Measurements from ENCODE around the gene IGF2BP1.
"Not testable (repeated sequence)": the region's sequence is repeated elsewhere in the genome, so short reads cannot be mapped to it uniquely, and the experiment has no call there.

The IGF2BP1 gene

DNA sequence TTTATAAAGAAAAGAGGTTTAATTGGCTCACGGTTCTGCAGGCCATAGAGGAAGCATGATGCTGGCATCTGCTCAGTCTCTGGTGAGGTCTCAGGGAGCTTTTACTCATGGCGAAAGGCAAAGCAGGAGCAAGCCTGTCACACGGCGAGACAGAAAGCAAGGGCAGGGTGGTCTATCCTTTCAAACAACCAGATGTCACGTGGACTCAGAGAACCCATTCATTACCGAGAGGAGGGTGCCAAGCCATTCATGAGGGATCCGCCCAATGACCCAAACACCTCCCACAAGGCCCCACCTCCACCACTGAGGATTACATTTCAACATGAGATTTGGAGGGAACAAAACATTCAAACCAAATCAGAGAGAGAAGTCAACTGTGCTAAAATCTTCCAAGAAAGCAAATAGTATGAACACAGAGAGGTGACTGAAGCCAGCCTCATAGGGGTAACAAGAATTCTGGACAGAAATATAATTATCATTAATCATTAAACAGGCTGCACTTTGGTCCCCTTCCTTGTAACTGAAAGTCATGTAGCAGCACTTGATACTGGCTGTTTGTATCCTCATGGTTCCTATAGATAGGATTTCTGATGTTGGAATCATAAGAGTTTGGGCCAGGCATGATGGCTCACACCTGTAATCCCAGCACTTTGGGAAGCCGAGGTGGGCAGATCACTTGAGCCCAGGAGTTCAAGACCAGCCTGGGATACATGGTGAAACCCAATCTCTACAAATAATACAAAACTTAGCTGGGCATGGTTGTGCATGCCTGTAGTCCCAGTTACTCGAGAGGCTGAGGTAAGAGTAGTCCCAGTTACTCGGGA, 82.9 kb downstream of the IGF2BP1 start:
- Mint-ChIP-seq H3K27me3 (peaks cover 49% of the 10 kb centered on the region), H3K4me1 (no peaks in the 10 kb centered on the region), H3K36me3 (no peaks in the 10 kb centered on the region), H3K27ac (no peak overlapping the region), H3K9me3 (no peaks in the 10 kb centered on the region), H3K4me3 (no peak overlapping the region)
- no peak for ATAC-seq

DNA sequence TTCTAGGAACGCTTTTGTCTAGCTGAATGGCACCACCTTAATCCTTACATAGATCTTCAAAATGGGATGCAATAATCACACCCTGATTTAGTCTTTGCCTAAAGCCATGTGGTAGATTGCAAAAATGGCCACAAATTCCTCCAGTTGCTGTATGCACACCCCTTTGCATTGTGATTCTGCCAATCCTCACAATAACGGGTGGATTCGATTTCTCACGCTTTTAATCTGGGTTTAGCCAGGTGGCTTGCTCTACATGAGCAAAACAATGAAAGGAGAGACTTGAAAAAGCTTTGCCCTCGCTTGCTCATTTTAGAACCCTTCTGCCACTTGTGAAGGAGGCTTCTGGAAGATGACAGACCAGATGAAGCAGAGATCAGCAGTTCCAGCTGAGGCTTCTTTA, 85.0 kb downstream of the IGF2BP1 start:
- ATAC-seq, result no peak
- Mint-ChIP-seq H3K9me3 (no peaks in the 10 kb centered on the region), H3K4me1 (no peaks in the 10 kb centered on the region), H3K4me3 (no peak overlapping the region), H3K27ac (no peak overlapping the region), H3K36me3 (no peaks in the 10 kb centered on the region), H3K27me3 (peaks cover 63% of the 10 kb centered on the region)

DNA sequence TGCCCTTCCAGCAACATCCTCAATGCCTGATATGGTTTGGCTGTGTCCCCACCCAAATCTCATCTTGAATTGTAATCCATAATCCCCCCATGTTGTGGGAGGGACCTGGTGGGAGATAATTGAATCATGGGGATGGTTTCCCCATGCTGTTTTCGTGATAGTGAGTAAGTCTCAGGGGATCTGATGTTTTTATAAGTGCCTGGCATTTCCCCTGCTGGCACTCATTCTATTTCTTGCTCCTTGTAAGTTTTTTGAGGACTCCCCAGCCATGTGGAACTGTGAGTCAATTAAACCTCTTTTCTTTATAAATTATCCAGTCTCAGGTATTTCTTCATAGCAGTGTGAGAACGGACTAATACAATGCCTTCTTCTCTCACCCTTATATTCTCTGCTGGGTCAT, 87.9 kb downstream of the IGF2BP1 start:
- H3K27me3 Mint-ChIP-seq, result peaks cover 57% of the 10 kb centered on the region
- ATAC-seq, H3K36me3 Mint-ChIP-seq, H3K27ac Mint-ChIP-seq, H3K4me3 Mint-ChIP-seq, H3K4me1 Mint-ChIP-seq, H3K9me3 Mint-ChIP-seq: not testable (repeated sequence)

DNA sequence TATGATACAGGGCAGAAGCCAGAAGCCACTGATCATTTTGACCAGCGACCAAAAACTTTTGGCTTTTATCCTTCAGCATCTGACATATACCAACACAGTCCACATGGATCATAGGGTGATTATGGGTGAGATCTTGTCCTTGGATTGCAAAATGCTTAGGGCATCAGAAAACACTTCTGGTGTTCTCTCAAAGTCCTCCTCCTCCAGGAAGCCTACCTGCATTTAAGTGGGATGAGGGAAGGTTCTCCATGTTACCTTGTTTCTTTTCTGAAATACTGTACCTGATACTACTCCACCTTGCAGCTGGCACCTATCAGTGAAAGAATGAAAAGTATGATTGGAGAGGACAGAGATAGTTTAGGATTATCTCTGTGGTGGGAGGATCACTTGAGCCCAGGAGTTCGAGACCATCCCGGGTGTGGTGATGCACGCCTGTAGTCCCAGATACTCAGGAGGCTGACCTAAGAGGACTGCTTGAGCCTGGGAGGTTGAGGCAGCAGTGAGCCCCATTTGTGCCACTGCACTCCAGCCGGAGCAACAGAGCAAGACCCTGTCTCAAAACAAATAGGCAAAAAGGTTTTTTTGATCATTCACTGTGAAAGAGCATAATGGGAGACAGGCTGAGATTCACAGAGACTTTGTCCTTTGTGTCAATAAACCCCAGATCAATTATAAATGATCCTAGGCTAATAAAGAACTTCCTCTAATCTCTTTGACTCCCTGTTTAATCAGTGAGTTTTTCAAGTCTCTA, 88.6 kb downstream of the IGF2BP1 start:
- no peak overlapping the region for H3K4me3 Mint-ChIP-seq
- peaks cover 3% of the 10 kb centered on the region for H3K9me3 Mint-ChIP-seq
- ATAC-seq, result no peak
- no peaks in the 10 kb centered on the region for H3K36me3 Mint-ChIP-seq
- no peaks in the 10 kb centered on the region for H3K4me1 Mint-ChIP-seq
- peaks cover 57% of the 10 kb centered on the region for H3K27me3 Mint-ChIP-seq
- H3K27ac Mint-ChIP-seq, result no peak overlapping the region

DNA sequence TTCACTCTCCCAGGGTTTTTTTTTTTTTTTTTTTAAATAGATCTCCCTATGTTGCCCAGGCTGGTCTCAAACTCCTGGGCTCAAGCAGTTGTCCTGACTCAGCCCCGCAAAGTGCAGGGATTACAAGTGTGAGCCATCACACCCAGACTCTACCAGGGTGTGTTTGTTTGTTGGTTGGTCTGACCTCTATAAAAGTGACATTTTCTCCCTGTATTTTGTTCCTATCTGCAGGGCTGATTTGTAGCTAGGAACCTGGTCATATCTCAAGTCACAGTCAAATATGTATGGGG, 89.1 kb downstream of the IGF2BP1 start:
- Mint-ChIP-seq H3K4me3 (no peak overlapping the region), H3K36me3 (no peaks in the 10 kb centered on the region), H3K9me3 (peaks cover 3% of the 10 kb centered on the region), H3K27me3 (peaks cover 52% of the 10 kb centered on the region), H3K27ac (no peak overlapping the region), H3K4me1 (no peaks in the 10 kb centered on the region)
- ATAC-seq, result no peak

DNA sequence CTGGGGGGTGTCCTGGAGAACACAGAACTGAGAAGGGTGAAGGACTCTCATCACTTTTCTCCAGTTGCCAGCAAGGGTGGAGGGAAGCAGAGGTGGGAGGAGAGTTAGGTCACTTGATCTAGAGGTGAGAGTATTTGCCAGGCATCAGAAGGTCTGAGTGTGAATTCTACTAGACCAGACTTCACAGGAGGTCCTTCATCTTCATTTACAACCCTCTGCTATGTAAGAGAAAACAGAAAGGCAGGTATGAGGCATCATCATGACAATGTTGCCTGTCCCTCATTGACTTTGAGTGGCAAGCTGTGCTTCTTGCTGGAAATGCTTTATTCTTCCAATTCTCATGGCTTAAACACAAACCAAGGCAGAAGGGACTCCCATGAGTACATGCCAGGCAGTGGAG, 89.5 kb downstream of the IGF2BP1 start:
- no peaks in the 10 kb centered on the region for H3K36me3 Mint-ChIP-seq
- H3K27me3 Mint-ChIP-seq, result peaks cover 48% of the 10 kb centered on the region
- no peak overlapping the region for H3K4me3 Mint-ChIP-seq
- H3K27ac Mint-ChIP-seq, result no peak overlapping the region
- ATAC-seq, result no peak
- H3K4me1 Mint-ChIP-seq, result no peaks in the 10 kb centered on the region
- peaks cover 3% of the 10 kb centered on the region for H3K9me3 Mint-ChIP-seq

DNA sequence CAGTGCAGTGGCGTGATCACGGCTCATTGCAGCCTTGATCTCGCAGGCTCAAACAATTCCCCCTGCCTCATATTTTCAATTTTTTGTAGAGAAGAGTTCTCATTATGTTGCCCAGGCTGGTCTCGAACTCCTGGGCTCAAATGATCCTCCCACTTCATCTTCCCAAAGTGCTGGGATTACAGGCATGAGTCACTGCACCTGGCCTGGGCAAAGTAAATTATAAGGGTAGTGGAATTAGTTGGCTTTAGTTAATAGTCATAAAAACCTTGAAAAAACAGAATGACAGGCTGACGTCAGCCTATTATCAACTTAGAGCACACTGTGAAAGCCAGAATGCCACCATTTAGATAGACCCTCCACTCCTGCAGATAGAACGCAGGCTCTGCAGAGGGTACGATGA, 91.9 kb downstream of the IGF2BP1 start:
- peaks cover 3% of the 10 kb centered on the region for H3K9me3 Mint-ChIP-seq
- ATAC-seq, result no peak
- peaks cover 43% of the 10 kb centered on the region for H3K27me3 Mint-ChIP-seq
- no peak overlapping the region for H3K4me3 Mint-ChIP-seq
- H3K36me3 Mint-ChIP-seq, result no peaks in the 10 kb centered on the region
- no peak overlapping the region for H3K27ac Mint-ChIP-seq
- H3K4me1 Mint-ChIP-seq, result no peaks in the 10 kb centered on the region

DNA sequence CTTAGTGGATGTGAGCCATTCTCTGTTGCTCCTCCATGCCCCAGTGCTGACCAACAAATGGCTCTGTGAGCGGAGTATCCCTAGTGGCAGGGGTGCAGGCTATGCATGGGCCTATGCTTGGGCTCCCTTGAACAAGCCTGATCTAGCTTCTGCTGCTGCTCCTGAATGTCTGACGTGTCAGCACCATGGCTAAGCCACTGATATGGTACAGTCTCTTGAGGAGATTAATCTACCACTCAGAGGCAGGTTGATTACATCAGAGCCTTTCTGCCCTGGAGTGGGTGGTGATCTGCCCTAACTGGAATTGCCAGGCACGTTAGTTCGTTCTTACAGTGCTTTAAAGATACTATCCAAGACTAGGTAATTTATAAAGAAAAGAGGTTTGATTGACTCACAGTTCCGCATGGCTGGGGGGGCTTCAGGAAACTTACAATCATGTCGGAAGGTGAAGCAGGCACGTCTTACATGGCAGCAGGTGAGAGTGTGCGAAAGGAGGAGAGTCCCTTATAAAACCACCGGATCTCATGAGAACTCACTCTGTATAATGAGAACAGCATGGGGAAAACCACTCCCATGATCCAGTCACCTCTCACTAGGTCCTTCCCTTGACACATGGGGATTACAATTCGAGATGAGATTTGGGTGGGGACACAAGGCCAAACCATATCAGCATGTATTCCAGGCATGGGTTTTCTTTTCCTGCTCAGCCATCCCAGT, 93.9 kb downstream of the IGF2BP1 start:
- Mint-ChIP-seq H3K27me3 (peaks cover 33% of the 10 kb centered on the region), H3K4me1 (no peaks in the 10 kb centered on the region), H3K9me3 (peaks cover 3% of the 10 kb centered on the region), H3K27ac (no peak overlapping the region), H3K36me3 (no peaks in the 10 kb centered on the region), H3K4me3 (no peak overlapping the region)
- no peak for ATAC-seq

DNA sequence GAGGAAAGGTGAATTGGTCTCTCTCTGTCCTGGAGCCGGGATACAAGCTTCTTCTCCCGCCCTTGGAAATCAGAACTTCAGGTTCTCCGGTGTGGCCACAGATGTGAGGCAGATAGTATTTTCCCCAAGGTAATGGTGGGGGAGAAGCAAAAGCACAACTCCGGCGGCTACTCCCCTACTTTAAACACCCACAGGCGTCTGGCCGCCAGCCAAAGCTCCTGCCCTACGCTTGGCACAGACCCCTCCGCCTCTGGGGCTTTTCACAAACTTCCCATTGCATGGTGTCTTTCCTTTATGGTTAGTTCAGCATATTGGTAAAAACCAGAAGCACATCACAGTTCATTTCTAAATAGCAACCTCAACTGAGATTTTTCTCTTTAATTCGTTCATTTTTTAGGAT, 95.9 kb downstream of the IGF2BP1 start:
- H3K27me3 Mint-ChIP-seq, result peaks cover 16% of the 10 kb centered on the region
- ATAC-seq, result no peak
- H3K27ac Mint-ChIP-seq, result no peak overlapping the region
- no peaks in the 10 kb centered on the region for H3K36me3 Mint-ChIP-seq
- H3K4me1 Mint-ChIP-seq, result no peaks in the 10 kb centered on the region
- H3K9me3 Mint-ChIP-seq, result peaks cover under 1% of the 10 kb centered on the region
- no peak overlapping the region for H3K4me3 Mint-ChIP-seq

DNA sequence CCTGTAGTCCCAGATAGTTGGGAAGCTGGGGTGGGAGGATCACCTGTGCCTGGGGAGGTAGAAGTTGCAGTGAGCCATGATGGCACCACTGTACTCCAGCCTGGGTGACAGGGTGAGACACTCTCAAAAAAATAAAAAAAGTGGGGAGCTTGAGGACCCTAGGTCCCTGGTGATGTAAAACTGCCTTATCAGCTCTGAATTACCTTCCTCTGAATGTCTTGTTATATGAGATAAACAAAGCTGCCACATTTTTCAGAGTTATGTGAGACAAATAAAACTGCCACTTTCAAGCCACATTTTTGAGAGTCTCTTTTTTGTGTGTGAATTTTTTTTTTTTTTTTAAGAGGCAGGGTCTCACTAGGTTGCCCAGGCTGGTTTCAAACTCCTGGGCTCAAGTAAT, 103.4 kb downstream of the IGF2BP1 start:
- no peaks in the 10 kb centered on the region for H3K36me3 Mint-ChIP-seq
- H3K27ac Mint-ChIP-seq, result no peak overlapping the region
- peaks cover 24% of the 10 kb centered on the region for H3K27me3 Mint-ChIP-seq
- no peak overlapping the region for H3K4me3 Mint-ChIP-seq
- H3K9me3 Mint-ChIP-seq, result no peaks in the 10 kb centered on the region
- no peaks in the 10 kb centered on the region for H3K4me1 Mint-ChIP-seq
- ATAC-seq, result no peak

DNA sequence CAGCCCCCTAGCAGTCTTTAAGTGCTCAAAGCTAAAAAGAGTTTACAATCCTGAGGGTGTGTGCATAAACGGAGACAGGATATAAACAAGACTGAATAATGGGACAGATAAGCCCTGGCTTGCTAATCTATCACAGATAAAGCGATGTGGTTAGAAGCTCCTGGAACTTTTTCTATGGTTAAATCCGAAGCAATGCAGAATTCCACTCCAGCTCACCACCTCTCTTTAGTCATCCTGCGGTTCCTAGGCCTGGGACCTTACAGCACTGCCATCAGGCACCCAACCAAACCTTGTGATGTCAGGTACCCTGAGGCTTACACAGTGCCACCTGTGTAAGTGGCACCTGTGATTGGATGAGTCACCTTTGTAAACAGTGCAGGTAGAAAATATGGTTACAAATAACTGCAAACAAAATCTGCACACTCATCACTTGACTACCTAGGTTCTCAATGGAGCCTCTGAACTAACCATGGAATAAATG, 103.9 kb downstream of the IGF2BP1 start:
- H3K27ac Mint-ChIP-seq, result no peak overlapping the region
- no peaks in the 10 kb centered on the region for H3K9me3 Mint-ChIP-seq
- H3K4me3 Mint-ChIP-seq, result no peak overlapping the region
- no peaks in the 10 kb centered on the region for H3K36me3 Mint-ChIP-seq
- H3K27me3 Mint-ChIP-seq, result peaks cover 26% of the 10 kb centered on the region
- no peaks in the 10 kb centered on the region for H3K4me1 Mint-ChIP-seq
- no peak for ATAC-seq

DNA sequence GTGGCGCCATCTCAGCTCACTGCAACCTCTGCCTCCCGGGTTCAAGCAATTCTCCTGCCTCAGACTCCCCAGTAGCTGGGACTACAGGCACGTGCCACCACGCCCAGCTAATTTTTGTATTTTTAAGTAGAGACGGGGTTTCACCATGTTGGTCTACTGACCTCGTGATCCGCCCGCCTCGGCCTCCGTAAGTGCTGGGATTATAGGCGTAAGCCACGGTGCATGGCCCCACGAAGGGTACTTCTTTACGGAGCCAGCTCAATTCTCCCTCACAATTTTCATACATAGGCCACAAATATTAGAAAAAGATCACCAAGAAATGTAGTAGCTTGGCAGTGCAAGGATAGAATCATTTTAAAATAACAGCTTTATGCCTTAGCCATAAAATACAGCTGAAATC, 106.2 kb downstream of the IGF2BP1 start:
- H3K36me3 Mint-ChIP-seq, ATAC-seq, H3K9me3 Mint-ChIP-seq, H3K4me1 Mint-ChIP-seq, H3K4me3 Mint-ChIP-seq, H3K27ac Mint-ChIP-seq: not testable (repeated sequence)
- H3K27me3 Mint-ChIP-seq, result peaks cover 26% of the 10 kb centered on the region

DNA sequence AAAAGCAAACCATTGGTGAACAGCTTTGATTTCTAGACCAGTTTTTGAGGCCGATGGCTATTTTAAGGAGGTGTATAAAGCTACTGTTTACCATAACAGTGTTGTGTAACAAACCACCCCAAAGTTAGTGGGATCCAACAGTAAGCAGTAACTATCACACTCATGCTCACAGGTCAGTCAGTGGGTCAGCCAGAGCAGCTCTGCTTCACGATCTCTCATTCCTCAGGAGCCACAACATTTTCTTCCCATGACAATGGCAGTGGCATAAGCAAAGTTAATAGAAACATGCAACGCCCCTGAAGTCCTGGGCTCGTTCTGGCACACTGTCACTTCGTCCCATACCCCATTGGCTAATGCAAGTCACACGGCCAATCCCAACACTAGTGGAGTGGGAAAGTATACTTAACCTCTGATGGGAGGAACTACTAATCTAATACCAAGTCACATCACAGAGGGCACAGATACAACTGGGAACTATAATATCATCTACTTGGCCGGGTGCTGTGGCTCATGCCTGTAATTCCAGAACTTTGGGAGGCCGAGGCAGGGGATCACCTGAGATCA, 107.4 kb downstream of the IGF2BP1 start:
- ATAC-seq, result no peak
- H3K36me3 Mint-ChIP-seq, result no peaks in the 10 kb centered on the region
- H3K4me3 Mint-ChIP-seq, result no peak overlapping the region
- H3K27ac Mint-ChIP-seq, result no peak overlapping the region
- H3K27me3 Mint-ChIP-seq, result peaks cover 26% of the 10 kb centered on the region
- no peaks in the 10 kb centered on the region for H3K9me3 Mint-ChIP-seq
- H3K4me1 Mint-ChIP-seq, result no peaks in the 10 kb centered on the region

All from stimulated activated memory B cell treated with anti-CD40 and anti-IgM and Interleukin-4, amounts not matched to agents 10 μg/mL and 1 μg/mL and 100 μg/mL, for 72 hours (primary cell).